Measurements from ENCODE around the gene PPP1R2.

PPP1R2 gene

GRCh38 chr3:195574497-195575304 lies 31.6 kb upstream of the PPP1R2 start:
- POLR2A ChIA-PET, result no interaction called here
- Histone ChIP-seq H3K27ac (ENCODE audit: insufficient read depth in 1 of 2, low read depth in 1 of 2, low read length in 2 of 2, poor library complexity in 1 of 2, severe bottlenecking in 2 of 2) (no peak overlapping the region), H3K4me3 (ENCODE audit: control insufficient read depth in 1 of 7, extremely low read depth in 1 of 7, insufficient read depth in 4 of 7, low read depth in 2 of 7, low read length in 6 of 7) (no peak overlapping the region), H3K4me1 (ENCODE audit: control extremely low read depth in 1 of 4, control insufficient read depth in 4 of 4, insufficient read depth in 4 of 4, low read length in 3 of 4) (peaks cover 0 to 6% (median 3%) of the 10 kb centered on the region in 4 experiments), H3K36me3 (ENCODE audit: control insufficient read depth in 4 of 4, insufficient read depth in 4 of 4, low read length in 3 of 4) (no peaks in the 10 kb centered on the region), H3K27me3 (replicated peaks in 2 of 5; ENCODE audit: control insufficient read depth in 4 of 5, insufficient read depth in 5 of 5, low read length in 4 of 5) (peaks cover 0 to 5% (median 0%) of the 10 kb centered on the region in 5 experiments), H3K9me3 (ENCODE audit: control extremely low read depth in 1 of 5, control insufficient read depth in 4 of 5, insufficient read depth in 2 of 5, low read depth in 1 of 5, low read length in 4 of 5) (no peaks in the 10 kb centered on the region)
- DNase-seq, result no peak
- CTCF ChIA-PET, result no interaction called here
- WGBS (ENCODE audit: insufficient coverage), result 75% methylated on average over 5 of the region's 8 CpGs

- ChIA-PET CTCF (interaction anchor here (0.9 kb wide), 1 partner anchor 18 kb away, joined by 4 read pairs; no protein-coding TSS in a partner anchor), POLR2A (no interaction called here)
- H3K27me3 ChIP-seq (replicated peaks in 2 of 5; ENCODE audit: control insufficient read depth in 4 of 5, insufficient read depth in 5 of 5, low read length in 4 of 5), result peaks cover 0 to 5% (median 0%) of the 10 kb centered on the region in 5 experiments
- no peaks in the 10 kb centered on the region for H3K36me3 ChIP-seq (ENCODE audit: control insufficient read depth in 4 of 4, insufficient read depth in 4 of 4, low read length in 3 of 4)
- no peak overlapping the region for H3K27ac ChIP-seq (ENCODE audit: insufficient read depth in 1 of 2, low read depth in 1 of 2, low read length in 2 of 2, poor library complexity in 1 of 2, severe bottlenecking in 2 of 2)
- no peak for DNase-seq
- no peaks in the 10 kb centered on the region for H3K9me3 ChIP-seq (ENCODE audit: control extremely low read depth in 1 of 5, control insufficient read depth in 4 of 5, insufficient read depth in 2 of 5, low read depth in 1 of 5, low read length in 4 of 5)
- no peak overlapping the region for H3K4me3 ChIP-seq (ENCODE audit: control insufficient read depth in 1 of 7, extremely low read depth in 1 of 7, insufficient read depth in 4 of 7, low read depth in 2 of 7, low read length in 6 of 7)
- H3K4me1 ChIP-seq (ENCODE audit: control extremely low read depth in 1 of 4, control insufficient read depth in 4 of 4, insufficient read depth in 4 of 4, low read length in 3 of 4), result peaks cover 0 to 6% (median 3%) of the 10 kb centered on the region in 4 experiments
- WGBS (ENCODE audit: insufficient coverage), result 98% methylated on average over 15 of the region's 19 CpGs
These were observed 30.7 kb upstream of the PPP1R2 start for GRCh38 chr3:195573611-195574496.

DNA sequence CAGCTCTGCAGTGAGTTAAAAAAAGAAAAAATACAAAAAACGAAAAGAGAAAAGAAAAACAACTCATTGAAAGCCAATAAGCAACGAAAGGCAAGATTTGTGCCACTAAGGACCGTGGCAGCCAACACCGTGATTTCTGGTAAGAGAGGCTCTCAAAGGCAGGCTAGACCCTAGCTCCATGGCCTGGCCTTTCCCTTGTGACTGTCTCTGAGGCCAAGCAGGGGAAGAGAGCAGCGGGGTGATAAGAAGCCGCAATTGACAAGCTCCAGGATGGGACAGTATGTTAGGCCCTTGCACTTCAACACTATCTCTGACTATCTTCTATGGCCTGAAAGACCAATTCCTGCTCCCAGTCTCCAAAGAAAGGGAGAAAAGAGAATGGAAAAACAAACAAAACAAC lies 28.2 kb upstream of the PPP1R2 start:
- Histone ChIP-seq H3K9me3 (ENCODE audit: control extremely low read depth in 1 of 5, control insufficient read depth in 4 of 5, insufficient read depth in 2 of 5, low read depth in 1 of 5, low read length in 4 of 5) (no peaks in the 10 kb centered on the region), H3K36me3 (ENCODE audit: control insufficient read depth in 4 of 4, insufficient read depth in 4 of 4, low read length in 3 of 4) (no peaks in the 10 kb centered on the region), H3K4me3 (ENCODE audit: control insufficient read depth in 1 of 7, extremely low read depth in 1 of 7, insufficient read depth in 4 of 7, low read depth in 2 of 7, low read length in 6 of 7) (no peak overlapping the region), H3K27ac (ENCODE audit: insufficient read depth in 1 of 2, low read depth in 1 of 2, low read length in 2 of 2, poor library complexity in 1 of 2, severe bottlenecking in 2 of 2) (no peak overlapping the region), H3K27me3 (replicated peaks in 2 of 5; ENCODE audit: control insufficient read depth in 4 of 5, insufficient read depth in 5 of 5, low read length in 4 of 5) (no peaks in the 10 kb centered on the region), H3K4me1 (ENCODE audit: control extremely low read depth in 1 of 4, control insufficient read depth in 4 of 4, insufficient read depth in 4 of 4, low read length in 3 of 4) (peaks cover under 1 to 13% (median 9%) of the 10 kb centered on the region in 4 experiments)
- no peak for DNase-seq
- ChIA-PET CTCF (interaction anchor here (1.2 to 1.8 kb wide), 2 partner anchors 16 to 19 kb away, joined by 3 to 4 read pairs; no protein-coding TSS in a partner anchor), POLR2A (interaction anchor here (0.7 kb wide), 1 partner anchor 21 kb away, joined by 4 read pairs; no protein-coding TSS in a partner anchor)
- 99% methylated on average over 5 of the region's 6 CpGs for WGBS (ENCODE audit: insufficient coverage)

DNA sequence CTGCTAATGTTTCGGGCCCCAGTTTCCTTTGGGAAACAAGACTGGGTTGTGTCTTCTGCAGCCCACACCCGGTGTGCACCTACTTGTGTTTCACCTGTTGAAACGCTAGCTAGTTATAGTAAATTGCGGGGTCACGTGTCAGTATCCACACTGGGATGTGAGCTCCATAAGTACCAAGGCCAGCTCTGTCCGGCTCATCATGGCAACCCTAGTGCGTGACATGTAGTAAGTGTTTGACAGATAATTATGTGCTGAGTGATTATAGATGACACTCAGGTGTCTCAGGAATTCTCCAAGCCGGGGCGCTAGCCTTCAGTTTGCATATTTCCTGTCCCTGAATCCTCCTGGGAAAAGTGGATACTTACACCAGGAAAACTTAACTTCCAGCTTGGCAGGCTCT lies 27.8 kb upstream of the PPP1R2 start:
- Histone ChIP-seq H3K4me1 (ENCODE audit: control extremely low read depth in 1 of 4, control insufficient read depth in 4 of 4, insufficient read depth in 4 of 4, low read length in 3 of 4) (peaks cover 5 to 17% (median 13%) of the 10 kb centered on the region in 4 experiments), H3K9me3 (ENCODE audit: control extremely low read depth in 1 of 5, control insufficient read depth in 4 of 5, insufficient read depth in 2 of 5, low read depth in 1 of 5, low read length in 4 of 5) (no peaks in the 10 kb centered on the region), H3K4me3 (ENCODE audit: control insufficient read depth in 1 of 7, extremely low read depth in 1 of 7, insufficient read depth in 4 of 7, low read depth in 2 of 7, low read length in 6 of 7) (no peak overlapping the region), H3K27me3 (replicated peaks in 2 of 5; ENCODE audit: control insufficient read depth in 4 of 5, insufficient read depth in 5 of 5, low read length in 4 of 5) (no peaks in the 10 kb centered on the region), H3K36me3 (ENCODE audit: control insufficient read depth in 4 of 4, insufficient read depth in 4 of 4, low read length in 3 of 4) (no peaks in the 10 kb centered on the region), H3K27ac (ENCODE audit: insufficient read depth in 1 of 2, low read depth in 1 of 2, low read length in 2 of 2, poor library complexity in 1 of 2, severe bottlenecking in 2 of 2) (no peak overlapping the region)
- 97% methylated on average over 9 of the region's 9 CpGs for WGBS (ENCODE audit: insufficient coverage)
- no peak for DNase-seq
- CTCF ChIA-PET, result interaction anchor here (1.2 to 1.8 kb wide), 2 partner anchors 16 to 18 kb away, joined by 3 to 4 read pairs; no protein-coding TSS in a partner anchor
- POLR2A ChIA-PET, result interaction anchor here (0.7 kb wide), 1 partner anchor 21 kb away, joined by 4 read pairs; no protein-coding TSS in a partner anchor

- WGBS (ENCODE audit: insufficient coverage), result 83% methylated on average over 3 of the region's 6 CpGs
- H3K4me1 ChIP-seq (ENCODE audit: control extremely low read depth in 1 of 4, control insufficient read depth in 4 of 4, insufficient read depth in 4 of 4, low read length in 3 of 4), result peaks cover 5 to 21% (median 17%) of the 10 kb centered on the region in 4 experiments
- no peak overlapping the region for H3K4me3 ChIP-seq (ENCODE audit: control insufficient read depth in 1 of 7, extremely low read depth in 1 of 7, insufficient read depth in 4 of 7, low read depth in 2 of 7, low read length in 6 of 7)
- DNase-seq, result no peak
- no peaks in the 10 kb centered on the region for H3K36me3 ChIP-seq (ENCODE audit: control insufficient read depth in 4 of 4, insufficient read depth in 4 of 4, low read length in 3 of 4)
- no peaks in the 10 kb centered on the region for H3K9me3 ChIP-seq (ENCODE audit: control extremely low read depth in 1 of 5, control insufficient read depth in 4 of 5, insufficient read depth in 2 of 5, low read depth in 1 of 5, low read length in 4 of 5)
- ChIA-PET POLR2A (no interaction called here), CTCF (interaction anchor here (1.0 to 1.8 kb wide), 2 partner anchors 9 to 15 kb away, joined by 3 to 4 read pairs; no protein-coding TSS in a partner anchor)
- H3K27ac ChIP-seq (ENCODE audit: insufficient read depth in 1 of 2, low read depth in 1 of 2, low read length in 2 of 2, poor library complexity in 1 of 2, severe bottlenecking in 2 of 2), result no peak overlapping the region
- no peaks in the 10 kb centered on the region for H3K27me3 ChIP-seq (replicated peaks in 2 of 5; ENCODE audit: control insufficient read depth in 4 of 5, insufficient read depth in 5 of 5, low read length in 4 of 5)
These were observed 27.2 kb upstream of the PPP1R2 start for GRCh38 chr3:195570344-195570743.

GRCh38 chr3:195568630-195569029 lies 25.5 kb upstream of the PPP1R2 start:
- ChIA-PET CTCF (interaction anchor here (0.8 to 1.5 kb wide), 2 partner anchors 10 to 12 kb away, joined by 3 to 4 read pairs; no protein-coding TSS in a partner anchor), POLR2A (no interaction called here)
- H3K4me3 ChIP-seq (ENCODE audit: control insufficient read depth in 1 of 7, extremely low read depth in 1 of 7, insufficient read depth in 4 of 7, low read depth in 2 of 7, low read length in 6 of 7), result no peak overlapping the region
- H3K27me3 ChIP-seq (replicated peaks in 2 of 5; ENCODE audit: control insufficient read depth in 4 of 5, insufficient read depth in 5 of 5, low read length in 4 of 5), result no peaks in the 10 kb centered on the region
- WGBS (ENCODE audit: insufficient coverage), result 85% methylated on average over 5 of the region's 5 CpGs
- H3K27ac ChIP-seq (ENCODE audit: insufficient read depth in 1 of 2, low read depth in 1 of 2, low read length in 2 of 2, poor library complexity in 1 of 2, severe bottlenecking in 2 of 2), result no peak overlapping the region
- H3K36me3 ChIP-seq (ENCODE audit: control insufficient read depth in 4 of 4, insufficient read depth in 4 of 4, low read length in 3 of 4), result no peaks in the 10 kb centered on the region
- DNase-seq, result no peak
- peaks cover 5 to 21% (median 17%) of the 10 kb centered on the region in 4 experiments for H3K4me1 ChIP-seq (ENCODE audit: control extremely low read depth in 1 of 4, control insufficient read depth in 4 of 4, insufficient read depth in 4 of 4, low read length in 3 of 4)
- H3K9me3 ChIP-seq (ENCODE audit: control extremely low read depth in 1 of 5, control insufficient read depth in 4 of 5, insufficient read depth in 2 of 5, low read depth in 1 of 5, low read length in 4 of 5), result no peaks in the 10 kb centered on the region
